B cell (primary cell): ENCODE data around the gene ZNF710. TPM values are rescaled to one million over a fixed set of nuclear protein-coding genes. Genes with fewer than 3 reads are reported as not detected.

Source experiments
- ATAC-seq: fragments of 200-7000 bp; cut with Tn5 transposase; one replicate; pipeline ENCODE4 v1.10.0; 2021; ENCODE audit warnings: low read depth, mild to moderate bottlenecking, moderate number of reproducible peaks, moderate library complexity
- CTCF ChIA-PET: fragments of 350-600 bp; sonication (Branson Sonifier 250); formaldehyde crosslinking; loops from one replicate; lab custom pipeline; 2021; ENCODE audit warnings: antibody characterized with exemption, inconsistent platforms; lab: Charles Lee
- POLR2A ChIA-PET: fragments of 350-600 bp; sonication (Branson Sonifier 250); formaldehyde crosslinking; loops from one replicate; lab custom pipeline; 2021; ENCODE audit warnings: antibody characterized with exemption; lab: Charles Lee
- DNase-seq: peaks from one replicate; pipeline ENCODE4 v3.0.0; 2013
- H2AFZ ChIP-seq: 2 replicates; pipeline ENCODE4 v1.6.1; 2012; ENCODE audit warnings: mild to moderate bottlenecking, low read depth, low read length; ENCODE audit not compliant: insufficient read depth, poor library complexity, severe bottlenecking
- H3K27ac ChIP-seq, 2 donors: 1 replicate in 1 of 2; 2 replicates in 1 of 2; pipeline ENCODE4 v1.5.1; 2012 to 2013; ENCODE audit warnings: low read length in 2 of 2, mild to moderate bottlenecking in 2 of 2, moderate library complexity in 1 of 2
- H3K27me3 ChIP-seq, 4 experiments: fragments of 200-600 bp in 1 of 4; sonication (generic) in 1 of 4; replicated peaks in 1 of 4; 1 replicate in 2 of 4; 2 replicates in 2 of 4; pipeline versions ENCODE4 v1.6.1 to v1.7.0; 2013 to 2016; ENCODE audit warnings: low read length in 3 of 4, mild to moderate bottlenecking in 2 of 4, mixed read lengths in 1 of 4, moderate library complexity in 1 of 4; ENCODE audit not compliant: insufficient read depth in 4 of 4, control insufficient read depth in 3 of 4; ENCODE audit errors: control extremely low read depth in 1 of 4
- H3K36me3 ChIP-seq, 2 experiments: replicated peaks in 1 of 2; 1 replicate in 1 of 2; 2 replicates in 1 of 2; pipeline versions ENCODE4 v1.6.1 to v1.7.1; 2013; ENCODE audit warnings: low read length in 1 of 2; ENCODE audit not compliant: insufficient read depth in 2 of 2, control insufficient read depth in 1 of 2; ENCODE audit errors: control extremely low read depth in 1 of 2, extremely low read depth in 1 of 2
- H3K4me1 ChIP-seq, 2 donors: fragments of 200-600 bp in 1 of 2; sonication (generic) in 1 of 2; 1 replicate in 1 of 2; 2 replicates in 1 of 2; pipeline versions ENCODE4 v1.5.1 to v1.6.1; 2013 to 2017; ENCODE audit warnings: low read length in 2 of 2; ENCODE audit not compliant: control insufficient read depth in 2 of 2, insufficient read depth in 2 of 2
- H3K4me2 ChIP-seq: replicated peaks from 2 replicates; pipeline ENCODE3; 2012; ENCODE audit warnings: mild to moderate bottlenecking, low read depth, low read length; ENCODE audit not compliant: poor library complexity, severe bottlenecking
- H3K4me3 ChIP-seq, 5 experiments: fragments of 200-600 bp in 1 of 5; sonication (generic) in 1 of 5; 1 replicate in 3 of 5; 2 replicates in 2 of 5; pipeline versions ENCODE4 v1.5.1 to v1.7.0; 2011 to 2016; ENCODE audit warnings: low read length in 4 of 5, mild to moderate bottlenecking in 4 of 5, low read depth in 2 of 5, control low read depth in 1 of 5, moderate library complexity in 1 of 5; ENCODE audit not compliant: insufficient read depth in 1 of 5; ENCODE audit errors: control extremely low read depth in 1 of 5, extremely low read depth in 1 of 5
- H3K79me2 ChIP-seq: fragments of 200-600 bp; sonication (generic); one replicate; pipeline ENCODE4 v1.6.0; 2016; ENCODE audit warnings: low read length; ENCODE audit not compliant: control insufficient read depth, insufficient read depth
- H3K9ac ChIP-seq: fragments of 200-600 bp; sonication (generic); 2 replicates; pipeline ENCODE4 v1.6.1; 2017; ENCODE audit warnings: mild to moderate bottlenecking, low read length, moderate library complexity
- H3K9me3 ChIP-seq, 3 donors: one replicate each; pipeline versions ENCODE4 v1.6.1 to v1.7.1; 2013; ENCODE audit warnings: low read length in 2 of 3; ENCODE audit not compliant: control insufficient read depth in 2 of 3, insufficient read depth in 1 of 3; ENCODE audit errors: control extremely low read depth in 1 of 3
- H4K20me1 ChIP-seq: 2 replicates; pipeline ENCODE4 v1.6.0; 2012; ENCODE audit warnings: mild to moderate bottlenecking, low read length; ENCODE audit not compliant: insufficient read depth, control insufficient read depth, poor library complexity, severe bottlenecking
- H3K27ac Mint-ChIP-seq: one replicate; pipeline ENCODE4 v1.8.0; 2021; ENCODE audit warnings: mixed read lengths
- H3K27me3 Mint-ChIP-seq: one replicate; pipeline ENCODE4 v1.8.0; 2021; ENCODE audit warnings: mixed read lengths
- H3K4me1 Mint-ChIP-seq: one replicate; pipeline ENCODE4 v1.8.0; 2021; ENCODE audit warnings: mixed read lengths
- H3K4me3 Mint-ChIP-seq: one replicate; pipeline ENCODE4 v1.8.0; 2021; ENCODE audit warnings: mixed read lengths
- H3K9me3 Mint-ChIP-seq: one replicate; pipeline ENCODE4 v1.8.0; 2022; ENCODE audit warnings: mixed read lengths; ENCODE audit not compliant: insufficient read depth
- CTCF ChIP-seq: fragments of 200-600 bp; IDR thresholded peaks from one replicate; pipeline ENCODE4 v1.8.0; 2022; ENCODE audit warnings: antibody characterized with exemption, mild to moderate bottlenecking
- EZH2 ChIP-seq: IDR thresholded peaks from 2 replicates; pipeline ENCODE4 v1.6.1; 2012; ENCODE audit warnings: borderline replicate concordance, low read depth, mild to moderate bottlenecking, moderate library complexity, low read length; ENCODE audit not compliant: insufficient read depth, poor library complexity, severe bottlenecking
- WGBS: methylation state at CpG from one replicate; pipeline ENCODE4 v1.1.5; 2013; ENCODE audit warnings: missing lambda C conversion rate; ENCODE audit not compliant: insufficient coverage; 5-methylcytosine and 5-hydroxymethylcytosine counted together
- intact Hi-C: fragments of 100-400 bp; cut with micrococcal nuclease; formaldehyde crosslinking; loops from one replicate; pipeline ENCODE4 v1.10.0; 2022
- polyA plus RNA-seq: library from polyadenylated mRNA; depleted of rRNA; stranded (reverse); fragments of >200 nt; gene quantifications from 2 replicates; pipeline ENCODE4 v1.2.3, GENCODE V29; 2012
- total RNA-seq, 2 donors: library from RNA; stranded (reverse); fragments of 120-200 nt in 1 of 2; gene quantifications; 1 replicate in 1 of 2; 2 replicates in 1 of 2; pipeline versions ENCODE4 v1.2.3 to v1.2.4, GENCODE V29; 2013 to 2022

ZNF710 gene
- total and polyA plus RNA-seq, 2 donors (not counting 1 experiment from before 2014, with no cell fraction given) = 8.7 to 38.7 TPM

GRCh38 chr15:90062023-90062442 lies 60.9 kb downstream of the ZNF710 start:
- Histone ChIP-seq H3K4me2 (peak overlapping the region; percentile 21), H4K20me1 (no peaks in the 10 kb centered on the region), H3K4me1 (peaks cover 66 to 88% of the 10 kb centered on the region in 2 donors), H3K27me3 (no peaks in the 10 kb centered on the region), H3K9me3 (peaks cover 0 to 7% (median 0%) of the 10 kb centered on the region in 3 donors), H3K36me3 (no peaks in the 10 kb centered on the region), H3K27ac (peak overlapping the region; percentile 35 to 82), H3K79me2 (peaks cover 14% of the 10 kb centered on the region), H2AFZ (no peak overlapping the region), H3K4me3 (no peak overlapping the region), H3K9ac (no peak overlapping the region)
- Mint-ChIP-seq H3K9me3 (no peaks in the 10 kb centered on the region), H3K27me3 (no peaks in the 10 kb centered on the region), H3K4me3 (peak overlapping the region; percentile 3), H3K27ac (peak overlapping the region; percentile 96), H3K4me1 (peaks cover 78% of the 10 kb centered on the region)
- TF ChIP-seq CTCF = no peak
- no peak for TF ChIP-seq EZH2
- intact Hi-C loops = no loop called here
- ChIA-PET CTCF (interaction anchor here (1.0 to 1.2 kb wide), 3 partner anchors 14 to 168 kb away, joined by 3 read pairs; partner anchors contain the start of gene AP3S2), POLR2A (interaction anchor here (0.6 kb wide), 1 partner anchor 59 kb away, joined by 3 read pairs; no protein-coding TSS in a partner anchor)
- WGBS = 65% methylated on average over 8 of the region's 8 CpGs
- ATAC-seq (no peak), DNase-seq (peak; percentile 31)

- DNase-seq = peak; percentile 36
- peak overlapping the region; percentile 96 for H3K27ac Mint-ChIP-seq
- no peak overlapping the region for H3K9ac ChIP-seq
Measured at GRCh38 chr15:90062462-90062932, 61.4 kb downstream of the ZNF710 start.

More at GRCh38 chr15:90062462-90062932, 61.4 kb downstream of the ZNF710 start:
- TF ChIP-seq EZH2 (no peak), CTCF (no peak)
- CTCF ChIA-PET = interaction anchor here (1.0 to 1.6 kb wide), 4 partner anchors 14 to 168 kb away, joined by 3 read pairs; partner anchors contain the start of gene AP3S2
- Histone ChIP-seq H3K4me3 (no peak overlapping the region), H3K9me3 (peaks cover 0 to 7% (median 0%) of the 10 kb centered on the region in 3 donors), H3K4me1 (peaks cover 63 to 83% of the 10 kb centered on the region in 2 donors), H2AFZ (no peak overlapping the region), H3K4me2 (peak overlapping the region; percentile 21), H3K79me2 (peaks cover 16% of the 10 kb centered on the region), H3K36me3 (peaks cover 0 to under 1% of the 10 kb centered on the region in 2 experiments), H4K20me1 (no peaks in the 10 kb centered on the region), H3K27me3 (no peaks in the 10 kb centered on the region), H3K27ac (peak overlapping the region; percentile 35 to 82)
- intact Hi-C loops = no loop called here
- H3K4me1 Mint-ChIP-seq = peaks cover 74% of the 10 kb centered on the region
- peak overlapping the region; percentile 6 for H3K4me3 Mint-ChIP-seq
- POLR2A ChIA-PET = interaction anchor here (0.6 kb wide), 1 partner anchor 59 kb away, joined by 3 read pairs; no protein-coding TSS in a partner anchor
- 85% methylated on average over 11 of the region's 16 CpGs for WGBS
- ATAC-seq = no peak
- H3K9me3 Mint-ChIP-seq = no peaks in the 10 kb centered on the region
- no peaks in the 10 kb centered on the region for H3K27me3 Mint-ChIP-seq
